Stimulated activated naive CD4-positive, alpha-beta T cell treated with Interleukin-2 at 50 U/mL for 16 hours (primary cell): ENCODE measurements around the gene FIGNL1.

Experiments used
- DNase-seq: peaks from one replicate; lab custom pipeline; 2025; lab: John Stamatoyannopoulos, UW

FIGNL1 gene

GRCh38 chr7:50397320-50397970, 52.7 kb downstream of the FIGNL1 start:
- no peak for DNase-seq

GRCh38 chr7:50396856-50397255, 53.3 kb downstream of the FIGNL1 start:
- DNase-seq, result no peak

- no peak for DNase-seq
These were observed 55.8 kb downstream of the FIGNL1 start for GRCh38 chr7:50394315-50394714.
